Measurements from ENCODE around the gene DIPK1B.

GRCh38 chr9:136681945-136682699 is 30.2 kb upstream of the DIPK1B start:
- TF ChIP-seq, protein P1, sequence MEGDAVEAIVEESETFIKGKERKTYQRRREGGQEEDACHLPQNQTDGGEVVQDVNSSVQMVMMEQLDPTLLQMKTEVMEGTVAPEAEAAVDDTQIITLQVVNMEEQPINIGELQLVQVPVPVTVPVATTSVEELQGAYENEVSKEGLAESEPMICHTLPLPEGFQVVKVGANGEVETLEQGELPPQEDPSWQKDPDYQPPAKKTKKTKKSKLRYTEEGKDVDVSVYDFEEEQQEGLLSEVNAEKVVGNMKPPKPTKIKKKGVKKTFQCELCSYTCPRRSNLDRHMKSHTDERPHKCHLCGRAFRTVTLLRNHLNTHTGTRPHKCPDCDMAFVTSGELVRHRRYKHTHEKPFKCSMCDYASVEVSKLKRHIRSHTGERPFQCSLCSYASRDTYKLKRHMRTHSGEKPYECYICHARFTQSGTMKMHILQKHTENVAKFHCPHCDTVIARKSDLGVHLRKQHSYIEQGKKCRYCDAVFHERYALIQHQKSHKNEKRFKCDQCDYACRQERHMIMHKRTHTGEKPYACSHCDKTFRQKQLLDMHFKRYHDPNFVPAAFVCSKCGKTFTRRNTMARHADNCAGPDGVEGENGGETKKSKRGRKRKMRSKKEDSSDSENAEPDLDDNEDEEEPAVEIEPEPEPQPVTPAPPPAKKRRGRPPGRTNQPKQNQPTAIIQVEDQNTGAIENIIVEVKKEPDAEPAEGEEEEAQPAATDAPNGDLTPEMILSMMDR (IDR thresholded peaks at IDR 0.05; ENCODE audit: low read depth, low read length, poor library complexity, severe bottlenecking), result no peak
- TF ChIP-seq EZH2phosphoT487 (IDR thresholded peaks at IDR 0.05; ENCODE audit: borderline replicate concordance, low read length), result no peak
